Stimulated activated CD4-positive, alpha-beta T cell treated with anti-CD3 and anti-CD28 coated beads, Interleukin-4, amount 100 ng/mL, for 24 hours (primary cell): Measurements from ENCODE around the gene DNAJC8.

Experiments used
- DNase-seq: peaks from one replicate; pipeline ENCODE4 v3.0.0-alpha.2; 2020

Gene DNAJC8

GRCh38 chr1:28232558-28233263, at the start of gene DNAJC8:
DNAJC8 (minus strand) TSS chr1:28233029; CDS start chr1:28232998, 31 bp downstream.
- peak; percentile 98 for DNase-seq

GRCh38 chr1:28281608-28282425, 49.0 kb upstream of the DNAJC8 start:
- no peak for DNase-seq

GRCh38 chr1:28280977-28281381, 48.1 kb upstream of the DNAJC8 start:
- DNase-seq = no peak

- no peak for DNase-seq
Measured at GRCh38 chr1:28280501-28280900, 47.7 kb upstream of the DNAJC8 start.

- DNase-seq = no peak
Measured at GRCh38 chr1:28279721-28280120, 46.9 kb upstream of the DNAJC8 start.

- DNase-seq = no peak
Measured at GRCh38 chr1:28278763-28279162, 45.9 kb upstream of the DNAJC8 start.

GRCh38 chr1:28273216-28273860, 40.5 kb upstream of the DNAJC8 start:
- DNase-seq = no peak

- DNase-seq = no peak
Measured at GRCh38 chr1:28272215-28272852, 39.5 kb upstream of the DNAJC8 start.

- DNase-seq = no peak
Measured at GRCh38 chr1:28269529-28269928, 36.7 kb upstream of the DNAJC8 start.

- DNase-seq = no peak
Measured at GRCh38 chr1:28267633-28268032, 34.8 kb upstream of the DNAJC8 start.

GRCh38 chr1:28266920-28267322, 34.1 kb upstream of the DNAJC8 start:
- no peak for DNase-seq

GRCh38 chr1:28265577-28265976, 32.7 kb upstream of the DNAJC8 start:
- DNase-seq = no peak

- DNase-seq = no peak
Measured at GRCh38 chr1:28264897-28265296, 32.1 kb upstream of the DNAJC8 start.

GRCh38 chr1:28260803-28261174, 28.0 kb upstream of the DNAJC8 start:
- no peak for DNase-seq

GRCh38 chr1:28259934-28260802, 27.3 kb upstream of the DNAJC8 start:
- no peak for DNase-seq

- peak; percentile 100 for DNase-seq
Measured at GRCh38 chr1:28259252-28259933, 26.6 kb upstream of the DNAJC8 start, which contains the start of gene SESN2. SESN2 (plus strand) TSS chr1:28259518; CDS start chr1:28259848, 330 bp downstream.

- no peak for DNase-seq
Measured at GRCh38 chr1:28258628-28259251, 25.9 kb upstream of the DNAJC8 start.

- no peak for DNase-seq
Measured at GRCh38 chr1:28257736-28258135, 24.9 kb upstream of the DNAJC8 start.

- no peak for DNase-seq
Measured at GRCh38 chr1:28256197-28256827, 23.5 kb upstream of the DNAJC8 start.

GRCh38 chr1:28249866-28250295, 17.1 kb upstream of the DNAJC8 start:
- DNase-seq = no peak
